Hippocampal formation (tissue), 2 donors: ENCODE measurements around the gene TSPAN10.
A peak's percentile ranks its signal among the peaks of the same experiment; 100 is the strongest.
"Not testable (repeated sequence)": the region's sequence is repeated elsewhere in the genome, so short reads cannot be mapped to it uniquely, and the experiment has no call there.

ENCODE experiments used
- DNase-seq, 2 donors: peaks; one replicate each; lab custom pipeline; 2025; lab: John Stamatoyannopoulos, UW

The TSPAN10 gene

DNA sequence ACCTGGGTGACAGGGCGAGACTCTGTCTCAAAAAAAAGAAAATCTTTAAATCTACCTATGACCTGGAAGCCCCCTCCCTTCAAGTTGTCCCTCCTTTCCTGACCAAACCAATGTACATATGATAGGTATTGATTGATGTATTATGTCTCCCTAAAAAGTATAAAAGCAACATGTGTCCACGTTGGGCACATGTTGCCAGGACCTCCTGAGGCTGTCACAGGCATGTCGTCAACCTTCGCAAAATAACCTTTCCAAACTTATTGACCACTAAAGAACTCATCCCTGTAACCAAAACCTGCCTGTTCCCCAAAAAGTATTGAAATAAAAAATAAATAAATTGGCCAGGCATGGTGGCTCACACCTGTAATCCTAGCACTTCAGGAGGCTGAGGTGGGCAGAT, 25.0 kb downstream of the TSPAN10 start:
- DNase-seq = no peak

DNA sequence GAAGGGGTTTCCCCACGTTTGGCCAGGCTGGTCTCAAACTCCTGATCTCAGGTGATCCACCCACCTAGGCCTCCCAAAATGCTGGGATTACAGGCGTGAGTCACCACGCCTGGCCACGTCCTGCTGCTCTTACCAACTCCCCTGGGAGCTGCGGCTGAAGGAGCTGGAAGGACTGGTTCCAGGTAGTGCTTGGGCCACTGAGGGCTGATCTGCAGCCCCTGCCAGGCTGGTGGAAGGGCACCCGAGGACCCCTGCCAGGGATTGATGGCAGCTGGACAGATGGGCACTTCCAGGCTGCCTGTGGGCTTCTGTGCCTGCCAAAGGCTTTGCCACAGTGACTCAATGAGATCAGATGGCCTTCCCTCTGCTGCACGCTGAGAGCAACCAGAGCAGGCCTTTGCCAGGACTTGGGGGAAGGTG, 27.1 kb downstream of the TSPAN10 start:
- no peak for DNase-seq

DNA sequence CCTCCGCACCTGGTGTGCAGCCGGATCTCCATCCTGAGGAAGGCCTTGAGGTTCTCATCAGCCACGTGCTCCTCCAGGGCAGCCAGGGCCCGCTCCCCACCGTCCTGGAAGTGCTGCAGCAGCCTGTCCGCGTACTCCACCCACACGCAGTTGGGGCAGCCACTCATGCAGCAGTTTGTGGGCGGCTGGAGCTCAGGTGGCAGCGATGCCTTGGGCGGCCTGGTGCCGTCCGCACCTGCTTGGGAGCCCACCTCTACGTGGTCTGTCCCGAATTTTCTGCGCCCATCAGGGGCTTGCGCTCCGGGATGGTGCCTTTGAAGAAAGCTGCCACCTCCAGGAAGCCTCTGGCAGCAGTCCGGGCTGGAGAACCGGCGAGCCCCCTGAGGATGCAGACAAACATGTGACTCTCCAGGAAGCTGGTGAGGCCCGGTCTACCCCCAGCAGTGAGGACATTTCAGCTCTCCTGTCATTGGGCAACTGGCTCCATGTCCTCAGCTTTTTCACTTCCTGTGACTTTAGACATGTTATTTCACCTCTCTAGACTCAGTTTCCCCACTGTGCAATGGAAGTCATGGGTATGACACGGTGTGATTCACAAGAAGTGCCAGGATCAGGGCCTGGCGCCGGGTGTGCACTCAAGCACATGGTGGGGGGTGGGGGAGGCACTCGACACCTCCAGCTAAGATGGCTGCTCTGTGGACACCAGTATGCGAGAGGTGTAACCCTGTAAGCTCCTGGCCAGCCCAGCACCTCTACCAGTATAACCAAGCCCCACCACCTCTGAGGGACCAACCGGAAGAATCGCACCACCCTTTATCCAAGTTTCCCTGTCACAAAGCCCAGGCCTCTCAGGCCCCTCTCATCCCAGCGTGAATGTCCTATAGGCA, 28.5 kb downstream of the TSPAN10 start:
- no peak for DNase-seq

DNA sequence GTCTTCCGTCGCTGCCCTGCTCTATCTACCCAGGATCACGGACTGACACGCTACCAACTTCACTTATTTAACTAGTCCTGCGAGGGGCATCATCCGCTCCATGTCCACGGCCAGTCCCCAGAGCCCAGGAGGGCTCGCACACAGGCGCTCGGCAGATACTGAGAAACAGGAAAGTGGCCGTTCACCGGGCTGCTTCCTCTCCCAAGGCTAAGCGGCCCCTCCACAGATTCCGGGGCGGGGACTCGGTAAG, 29.0 kb downstream of the TSPAN10 start:
- no peak for DNase-seq

DNA sequence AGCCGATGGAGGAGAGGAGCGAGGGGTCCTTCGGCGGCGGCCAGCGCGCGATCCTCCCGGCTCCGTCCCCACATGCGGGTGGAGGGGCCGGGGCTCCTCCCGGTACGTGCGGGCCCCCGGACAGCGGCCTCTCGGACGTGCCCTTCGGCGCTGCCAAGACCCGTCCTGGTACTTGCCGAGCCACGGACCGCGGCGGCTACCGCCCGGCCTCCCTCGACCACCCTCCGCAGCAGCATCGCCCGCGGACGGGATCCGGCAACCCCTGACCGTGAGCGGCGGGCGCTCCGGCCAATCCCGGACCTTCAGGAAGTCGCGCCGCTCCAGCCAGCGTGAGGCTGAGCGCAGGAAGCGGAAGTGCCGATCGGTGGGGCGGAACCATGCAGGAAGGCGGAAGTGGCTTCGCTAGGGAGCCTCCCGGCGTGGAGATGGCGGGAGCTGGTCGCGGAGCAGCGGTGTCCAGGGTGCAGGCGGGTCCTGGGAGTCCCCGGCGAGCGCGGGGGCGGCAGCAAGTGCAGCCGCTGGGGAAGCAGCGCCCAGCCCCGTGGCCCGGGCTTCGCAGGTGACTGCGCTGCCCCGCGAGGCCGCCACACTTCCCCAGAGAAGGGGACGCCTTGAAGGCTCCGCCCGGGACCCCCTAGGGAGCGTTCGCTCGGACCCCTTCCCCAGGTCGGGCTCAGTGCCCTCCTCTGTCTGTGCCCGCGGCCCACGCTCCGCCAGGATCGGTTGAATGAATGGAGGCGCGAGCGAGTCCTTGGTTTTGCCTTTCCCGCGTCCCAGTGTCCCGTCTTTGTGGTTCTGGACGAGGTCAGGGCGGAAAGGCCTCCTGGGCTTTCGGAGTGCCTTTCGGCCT, 29.6 kb downstream of the TSPAN10 start, which contains the start of the genes CCDC137 and OXLD1:
CCDC137 (plus strand) TSS at position 396 of the 850 bp plus-strand sequence; CDS start at position 426, 30 bp downstream.
OXLD1 (minus strand) TSS at position 264 of the 850 bp plus-strand sequence; CDS start at position 236, 28 bp downstream.
- DNase-seq = peak; percentile 92 to 93

DNA sequence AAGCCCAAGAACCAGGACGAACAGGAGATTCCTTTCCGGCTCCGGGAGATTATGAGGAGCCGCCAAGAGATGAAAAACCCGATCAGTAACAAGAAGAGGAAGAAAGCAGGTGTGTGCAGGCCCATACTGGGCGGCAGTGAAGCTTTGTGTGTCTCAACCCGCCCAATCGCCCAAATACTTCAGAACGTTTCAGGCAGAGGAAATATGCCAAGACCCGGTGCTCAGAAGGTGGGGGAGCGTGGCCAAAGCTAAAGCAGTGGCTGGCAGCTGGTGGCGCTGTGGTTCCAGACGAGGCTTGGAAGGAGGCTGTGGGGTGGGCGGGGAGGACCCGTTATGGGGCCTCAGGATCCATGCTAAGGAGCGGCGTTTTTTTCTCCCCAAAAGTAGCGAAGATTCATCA, 30.8 kb downstream of the TSPAN10 start:
- DNase-seq = no peak

DNA sequence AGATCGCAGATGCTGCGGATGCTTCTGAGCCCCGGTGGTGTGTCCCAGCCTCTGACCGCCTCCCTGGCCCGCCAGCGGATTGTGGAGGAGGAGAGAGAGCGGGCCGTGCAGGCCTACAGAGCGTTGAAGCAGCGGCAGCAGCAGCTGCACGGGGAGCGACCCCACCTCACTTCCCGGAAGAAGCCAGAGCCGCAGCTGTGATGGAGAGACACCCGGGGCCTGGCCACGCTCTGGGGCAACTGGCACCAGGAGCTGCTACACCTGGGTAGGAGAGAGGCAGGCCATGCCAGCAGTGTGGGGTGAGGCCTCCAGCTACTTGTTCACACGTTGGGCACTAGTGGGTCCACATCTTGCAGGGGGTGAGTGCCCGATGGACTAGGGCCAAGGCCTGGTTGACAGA, 35.5 kb downstream of the TSPAN10 start:
- no peak for DNase-seq

DNA sequence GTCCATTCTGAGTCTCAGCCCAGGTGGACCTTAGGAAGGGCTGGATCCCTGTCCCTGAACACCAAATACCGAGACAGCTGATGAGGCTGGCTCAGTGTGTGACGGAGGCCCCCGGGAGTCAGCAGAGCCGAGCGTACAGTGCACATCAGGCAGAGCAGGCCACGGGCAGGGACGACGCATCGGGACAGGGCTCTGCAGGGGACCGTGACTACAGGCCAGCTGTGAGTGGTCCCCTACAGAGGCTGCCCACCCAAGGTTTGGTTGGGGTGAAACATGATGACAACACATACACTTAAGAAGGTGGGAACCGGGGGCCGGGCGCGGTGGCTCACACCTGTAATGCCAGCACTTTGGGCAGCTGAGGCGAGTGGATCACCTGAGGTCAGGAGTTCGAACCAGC, 36.0 kb downstream of the TSPAN10 start:
- DNase-seq = no peak

DNA sequence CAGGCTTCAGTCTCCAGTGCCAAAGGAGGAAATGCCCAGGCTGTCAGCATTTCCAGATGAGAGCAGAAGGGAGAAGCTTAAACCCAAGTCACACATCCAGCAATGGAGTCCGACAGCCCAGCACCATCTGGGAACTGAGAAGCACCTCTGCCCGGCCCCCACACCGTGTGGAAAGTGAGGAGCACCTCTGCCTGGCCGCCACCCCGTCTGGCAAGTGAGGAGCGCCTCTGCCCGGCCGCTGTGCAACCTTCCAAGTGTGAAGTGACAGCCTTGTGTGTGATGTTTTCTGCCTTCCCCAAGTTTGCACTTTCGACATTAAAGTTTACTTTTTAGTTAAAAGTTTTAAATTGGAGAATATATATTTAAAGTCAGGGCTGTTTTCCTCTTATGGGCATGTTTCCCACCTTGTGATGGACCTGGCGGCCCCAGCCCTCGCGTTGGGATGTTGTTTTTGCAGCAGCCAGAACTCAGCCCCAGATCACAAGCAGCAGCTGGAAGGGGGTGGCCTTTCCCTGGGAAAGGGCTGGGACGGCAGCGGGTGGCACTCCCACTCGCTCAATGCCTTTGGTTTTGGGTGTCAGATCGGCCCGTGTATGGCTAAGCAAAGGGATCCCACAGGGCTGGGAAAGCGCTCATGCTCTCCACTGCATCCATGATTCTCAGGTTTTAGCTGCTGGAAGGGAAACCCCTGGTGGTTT, 36.7 kb downstream of the TSPAN10 start:
- DNase-seq = no peak

DNA sequence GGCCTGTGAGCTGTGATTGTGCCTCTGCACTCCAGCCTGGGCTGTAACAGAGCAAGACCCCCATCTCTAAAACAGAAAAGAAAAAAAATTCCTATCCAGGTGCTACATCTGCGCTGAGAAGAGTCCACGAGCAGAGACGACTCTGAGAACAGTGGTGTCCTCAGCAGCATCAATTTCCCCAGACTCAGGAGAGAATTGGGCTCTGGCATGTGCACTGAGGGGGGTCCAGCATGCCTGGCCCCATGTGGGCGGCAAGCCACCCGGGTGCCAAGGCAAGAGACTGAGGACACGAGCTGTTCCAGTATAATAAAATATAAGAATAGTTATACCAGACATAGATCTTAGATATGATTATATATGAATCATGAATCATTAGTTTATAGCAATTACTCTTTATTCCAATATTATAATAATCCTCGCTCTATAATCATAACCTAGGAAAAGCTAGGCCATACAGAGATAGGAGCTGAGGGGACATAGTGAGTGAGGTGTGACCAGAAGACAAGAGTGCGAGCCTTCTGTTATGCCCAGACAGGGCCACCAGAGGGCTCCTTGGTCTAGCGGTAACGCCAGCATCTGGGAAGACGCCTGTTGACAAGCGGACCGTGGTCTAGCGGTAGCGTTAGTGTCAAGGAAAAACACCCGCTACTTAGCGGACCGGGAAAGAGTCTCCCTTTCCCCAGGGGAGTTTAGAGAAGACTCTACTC, 38.7 kb downstream of the TSPAN10 start:
- not testable (repeated sequence) for DNase-seq

DNA sequence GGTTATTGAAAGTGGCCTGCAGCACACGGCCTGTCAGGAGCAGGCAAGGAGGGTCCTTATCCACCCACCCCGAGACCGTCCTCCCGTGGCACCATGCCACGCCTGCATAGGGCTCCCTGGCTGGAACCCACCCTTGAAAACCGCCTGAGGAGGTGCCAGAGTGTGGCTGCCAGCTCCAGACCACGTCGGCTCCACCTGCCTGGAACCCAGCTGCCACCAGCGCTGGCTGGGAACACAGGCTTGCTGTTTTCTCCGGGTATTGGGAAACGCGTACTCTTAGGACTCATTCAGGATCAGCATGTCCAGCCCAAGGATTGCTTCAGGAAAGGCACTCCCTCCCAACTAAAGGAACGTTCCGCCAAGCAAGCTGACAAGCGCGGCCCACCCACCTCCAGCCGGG, 39.9 kb downstream of the TSPAN10 start:
- DNase-seq = no peak

DNA sequence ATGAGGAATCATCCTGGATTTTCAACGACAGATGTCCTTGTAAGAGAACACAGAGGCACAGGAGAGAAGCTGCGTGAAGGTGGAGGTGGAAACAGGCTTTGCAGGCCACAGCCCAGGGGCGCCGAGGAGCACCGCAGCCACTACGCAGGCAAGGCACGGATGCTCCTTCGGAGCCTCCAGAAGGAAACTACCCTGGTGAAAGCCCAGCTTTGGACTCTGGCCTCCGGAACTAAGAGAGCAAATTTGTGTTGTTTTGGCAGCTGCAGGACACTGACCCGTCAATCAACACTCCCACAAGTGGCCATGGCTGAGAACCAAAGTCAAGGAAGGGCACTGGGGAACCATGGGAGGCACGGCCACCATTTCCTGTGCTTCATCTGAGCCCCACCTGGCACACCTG, 43.2 kb downstream of the TSPAN10 start:
- no peak for DNase-seq

DNA sequence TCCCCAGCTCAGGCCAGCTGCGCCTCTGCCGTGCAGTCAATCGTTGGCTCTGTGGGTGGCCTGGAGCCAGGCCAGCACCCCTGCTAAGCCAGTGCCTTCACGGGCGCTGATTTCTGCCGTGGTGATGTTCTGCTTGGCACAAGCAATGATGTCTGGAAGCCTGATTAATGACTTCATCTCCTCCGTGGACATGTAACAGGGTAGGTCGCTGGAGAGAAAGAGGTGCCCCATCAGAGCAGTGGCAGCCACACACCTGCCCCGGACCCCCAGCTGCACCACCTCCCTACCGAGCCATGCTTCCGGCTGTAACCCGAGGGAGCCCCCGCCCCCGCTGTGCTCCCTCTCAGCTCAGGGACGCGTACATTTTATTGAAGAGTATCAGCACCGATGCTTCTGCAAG, 44.7 kb downstream of the TSPAN10 start:
- DNase-seq = no peak

DNA sequence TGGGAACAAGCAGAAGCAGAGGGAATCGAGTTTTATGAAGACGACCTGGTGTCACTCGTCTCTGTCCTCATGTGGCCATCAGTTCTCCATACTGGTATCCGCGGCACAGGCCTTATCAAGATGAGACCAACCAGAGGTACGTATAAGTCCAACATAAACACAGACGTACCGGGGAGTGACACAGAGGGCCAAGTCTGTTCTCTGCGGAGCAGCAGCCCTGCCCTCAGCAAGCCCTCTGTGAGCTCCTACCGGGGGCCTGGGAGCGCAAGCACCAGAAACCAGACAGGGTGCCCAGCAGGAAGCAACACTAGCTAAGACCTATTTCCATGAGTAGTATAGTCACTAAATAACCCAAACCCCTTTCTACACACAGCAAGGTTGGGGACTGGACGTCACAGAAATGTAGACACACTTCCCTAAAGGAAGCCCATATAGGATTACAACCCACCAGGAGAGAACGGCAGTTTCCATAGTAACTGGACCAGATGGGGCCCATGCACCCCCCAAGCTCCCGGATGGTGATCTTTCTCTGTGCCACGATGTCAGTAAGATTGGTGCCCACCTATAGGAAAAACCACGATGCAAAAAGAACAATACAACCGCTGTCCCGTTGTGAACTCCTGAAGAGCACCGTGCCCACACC, 45.7 kb downstream of the TSPAN10 start:
- no peak for DNase-seq

DNA sequence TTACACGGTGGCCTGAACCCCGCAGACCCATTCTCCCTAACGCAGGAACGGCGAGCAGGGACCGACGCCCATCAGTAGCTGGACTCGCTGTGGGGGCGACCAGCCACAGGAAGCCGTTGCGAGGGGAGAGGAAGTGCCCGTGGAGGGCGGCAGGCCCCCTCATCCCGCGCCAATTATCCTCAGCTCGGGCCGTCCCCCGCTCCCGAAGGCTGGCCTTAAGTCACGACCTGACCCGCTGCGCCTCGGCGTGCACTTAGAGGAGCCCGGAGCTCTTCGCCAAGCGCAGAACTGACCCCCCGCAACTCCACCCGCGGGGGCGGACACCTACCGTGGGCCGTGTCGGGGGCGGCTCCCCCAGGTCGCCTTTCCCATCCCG, 46.2 kb downstream of the TSPAN10 start:
- no peak for DNase-seq

DNA sequence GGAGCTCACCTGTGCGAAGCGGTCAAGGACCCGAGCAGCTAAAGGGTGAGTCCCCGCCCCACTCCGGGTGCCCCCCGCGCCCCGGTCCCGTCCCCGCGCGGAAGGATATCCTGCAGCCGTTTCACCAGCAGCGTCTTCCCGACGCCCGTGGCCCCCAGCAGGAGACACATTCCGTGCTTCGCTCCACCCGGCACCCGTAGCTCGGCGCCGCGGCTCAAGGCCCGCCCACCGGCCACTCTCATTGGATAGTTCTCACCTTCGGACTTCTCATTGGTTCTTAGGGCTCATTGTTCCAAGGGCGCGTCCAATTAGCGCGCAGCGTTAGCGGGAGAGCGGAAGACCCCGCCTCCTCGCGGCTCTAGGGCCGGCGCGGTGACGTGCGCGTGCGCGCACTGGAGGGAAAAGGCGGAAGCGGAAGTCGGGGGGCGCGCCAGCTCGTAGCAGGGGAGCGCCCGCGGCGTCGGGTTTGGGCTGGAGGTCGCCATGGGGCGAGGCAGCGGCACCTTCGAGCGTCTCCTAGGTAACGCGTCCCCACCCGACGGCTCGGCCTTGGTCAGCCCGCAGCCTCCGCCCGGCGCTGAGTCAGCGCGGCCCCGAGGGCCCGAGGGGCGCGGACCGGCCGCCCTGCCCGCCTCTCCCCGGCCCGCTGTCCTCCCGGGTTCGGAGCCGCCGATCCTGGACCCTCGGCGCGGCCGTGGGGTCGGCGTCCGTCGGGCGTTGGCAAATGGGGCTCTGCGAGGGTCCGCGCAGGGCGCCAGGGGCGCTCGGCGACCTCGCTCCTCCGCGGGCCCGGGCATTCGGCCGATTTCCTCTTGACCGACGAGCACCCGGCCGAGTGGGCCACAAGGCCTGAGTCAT, 46.8 kb downstream of the TSPAN10 start, which contains the start of the genes ARL16 and HGS:
ARL16 (minus strand) TSS at position 214 of the 858 bp plus-strand sequence; CDS start at position 170, 44 bp downstream.
HGS (plus strand) TSS at position 428 of the 858 bp plus-strand sequence; CDS start at position 484, 56 bp downstream.
- peak; percentile 94 to 96 for DNase-seq

DNA sequence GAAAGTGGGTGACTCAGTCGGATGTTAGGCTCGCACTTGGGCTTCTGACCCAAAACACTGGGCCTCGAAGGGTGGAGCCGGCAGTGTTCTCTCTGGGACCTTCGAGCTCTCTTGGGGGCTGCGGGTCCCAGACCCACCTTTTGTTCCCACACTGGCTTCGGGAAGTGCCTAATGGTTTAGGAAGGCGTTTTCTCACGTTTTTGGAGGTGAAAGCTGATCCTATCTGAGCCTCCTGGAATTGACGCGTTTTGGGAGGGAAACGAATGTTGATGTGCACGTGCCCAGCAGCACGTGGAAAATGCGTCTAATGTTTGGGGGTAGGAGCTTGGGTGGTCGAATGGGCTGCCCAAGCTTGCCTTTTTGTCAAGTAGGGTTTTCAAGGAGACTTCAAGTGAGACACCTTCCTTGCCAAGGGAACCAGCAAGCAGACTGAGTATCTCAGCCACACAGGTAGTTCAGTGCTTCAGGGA, 47.5 kb downstream of the TSPAN10 start:
- no peak for DNase-seq

DNA sequence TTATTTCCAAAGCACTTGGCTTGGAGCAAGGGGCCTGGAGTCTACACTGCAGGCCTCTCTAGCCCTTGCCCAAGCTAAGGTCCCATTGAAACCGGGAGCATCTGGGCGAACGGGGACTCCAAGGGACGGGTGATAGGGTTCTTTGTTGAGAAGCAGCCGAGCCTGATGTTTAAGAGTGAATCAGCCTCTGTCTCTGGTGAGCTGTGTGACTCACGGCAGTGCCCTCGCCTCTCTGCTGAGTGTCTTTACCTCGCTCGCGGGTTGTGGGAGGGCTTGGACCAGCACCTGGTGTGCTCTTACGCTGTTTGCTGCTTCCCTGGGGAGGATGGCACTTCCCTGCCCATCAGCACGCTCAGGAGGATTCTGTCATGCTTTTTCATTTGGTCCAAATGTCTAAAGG, 48.1 kb downstream of the TSPAN10 start:
- no peak for DNase-seq

DNA sequence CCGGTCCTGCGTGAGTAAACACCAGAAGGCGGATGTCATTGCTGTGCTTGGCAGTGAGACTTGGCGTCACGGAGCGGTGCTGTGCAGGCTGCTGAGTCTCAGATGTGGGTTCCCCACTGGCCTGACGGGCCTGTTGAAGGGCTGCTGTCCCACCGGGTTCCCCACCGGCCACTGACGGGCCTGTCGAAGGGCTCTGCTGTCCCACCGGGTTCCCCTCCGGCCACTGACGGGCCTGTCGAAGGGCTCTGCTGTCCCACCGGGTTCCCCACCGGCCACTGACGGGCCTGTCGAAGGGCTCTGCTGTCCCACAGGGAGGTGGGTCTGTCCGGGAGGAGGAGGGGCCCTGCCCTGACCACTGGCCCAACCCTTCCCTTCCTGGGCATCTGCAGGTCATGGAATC, 49.6 kb downstream of the TSPAN10 start:
- no peak for DNase-seq
